ENCODE measurements around the gene UQCC2. TPM values are rescaled to one million over a fixed set of nuclear protein-coding genes. Genes with fewer than 3 reads are reported as not detected.

Gene UQCC2
- total and polyA plus RNA-seq, 2 of the 4 experiments (the other 2 are of a cell fraction): 13.8 to 34.5 TPM

GRCh38 chr6:33722103-33722623 is 10.7 kb upstream of the UQCC2 start:
- Histone ChIP-seq H3K4me2 (ENCODE audit: low read depth, low read length) (no peak overlapping the region), H3K9me1 (ENCODE audit: insufficient read depth, low read length) (no peaks in the 10 kb centered on the region), H2AK5ac (ENCODE audit: low read depth, low read length) (no peak overlapping the region), H4K91ac (ENCODE audit: insufficient read depth, low read depth, low read length) (no peak overlapping the region), H2BK20ac (ENCODE audit: low read depth, low read length) (no peak overlapping the region), H2BK120ac (ENCODE audit: low read depth, low read length) (no peak overlapping the region), H2AK9ac (replicated peaks; ENCODE audit: low read depth, low read length, poor library complexity) (no peak overlapping the region), H3K79me1 (ENCODE audit: low read depth in 1 of 2, low read length in 2 of 2) (no peaks in the 10 kb centered on the region), H3K14ac (replicated peaks; ENCODE audit: low read depth, low read length) (no peak overlapping the region), H2BK5ac (ENCODE audit: low read depth, low read length, poor library complexity, severe bottlenecking) (no peak overlapping the region), H4K8ac (ENCODE audit: low read depth in 2 of 2, low read length in 2 of 2) (no peak overlapping the region), H3K4me3 (ENCODE audit: insufficient read depth, low read depth, low read length) (no peak overlapping the region), H3K9ac (ENCODE audit: low read depth, low read length) (no peak overlapping the region), H4K5ac (ENCODE audit: low read depth, low read length) (no peak overlapping the region), H3K9me3 (ENCODE audit: control insufficient read depth, insufficient read depth, low read length) (no peaks in the 10 kb centered on the region), H3K27me3 (ENCODE audit: control insufficient read depth, insufficient read depth, low read length) (peaks cover 60% of the 10 kb centered on the region), H2BK15ac (ENCODE audit: low read depth, low read length) (no peak overlapping the region), H3K4me1 (ENCODE audit: control insufficient read depth, insufficient read depth, low read length) (no peaks in the 10 kb centered on the region), H3K18ac (ENCODE audit: low read depth, low read length) (no peak overlapping the region), H3K27ac (ENCODE audit: insufficient read depth, low read length) (no peak overlapping the region), H3K4ac (ENCODE audit: low read depth, low read length) (no peak overlapping the region), H3K23ac (ENCODE audit: low read depth, low read length) (no peak overlapping the region), H3K56ac (ENCODE audit: extremely low read depth, insufficient read depth, low read length) (no peak overlapping the region), H3K36me3 (ENCODE audit: control insufficient read depth, insufficient read depth, low read length) (no peaks in the 10 kb centered on the region), H2AFZ (replicated peaks; ENCODE audit: low read length, poor library complexity) (no peak overlapping the region), H4K20me1 (ENCODE audit: insufficient read depth, low read length) (no peaks in the 10 kb centered on the region)
- CTCF ChIA-PET: interaction anchor here (0.9 kb wide), 1 partner anchor 23 kb away, joined by 3 read pairs; no protein-coding TSS in a partner anchor
- intact Hi-C loops (cut with micrococcal nuclease): no loop called here
- 49% methylated on average over 2 of the region's 5 CpGs; no CpG with 5 or more reads in 1 of the 2 experiments for WGBS, 2 experiments (ENCODE audit: extremely low coverage in 2 of 2, insufficient read length in 1 of 2)
- in situ Hi-C loops (cut with MboI; ENCODE audit: low sequenced_read_pairs): no loop called here
- POLR2A ChIA-PET (ENCODE audit: unreplicated experiment): interaction anchor here (1.0 kb wide), 1 partner anchor 11 kb away, joined by 3 read pairs; the partner anchor contains the start of gene UQCC2
- ATAC-seq (ENCODE audit: low read depth) (no peak), DNase-seq (no peak)
- dilution Hi-C loops (cut with HindIII; ENCODE audit: low sequenced_read_pairs, unreplicated experiment): no loop called here
- TF ChIP-seq RAD21 (IDR thresholded peaks at IDR 0.05; ENCODE audit: low read length): no peak
- no TSS peak for BruUV-seq (replicated peaks)

Measured in IMR-90 (cell line).